Germinal center (tissue), 1 donor: ENCODE results near the gene TCL1A.

Experiments used
- DNase-seq: peaks from one replicate; pipeline ENCODE4 v3.0.0; 2012; ENCODE audit warnings: mixed read lengths, low spot score

The TCL1A gene

GRCh38 chr14:95677179-95677835 lies 36.6 kb downstream of the TCL1A start:
- DNase-seq, result no peak

- DNase-seq, result no peak
These were observed 38.4 kb downstream of the TCL1A start for GRCh38 chr14:95675486-95675885.

GRCh38 chr14:95674613-95675012 lies 39.3 kb downstream of the TCL1A start:
- DNase-seq, result no peak

GRCh38 chr14:95668235-95668772 lies 45.6 kb downstream of the TCL1A start:
- no peak for DNase-seq

GRCh38 chr14:95667249-95667693 lies 46.7 kb downstream of the TCL1A start:
- DNase-seq, result peak; percentile 71

- no peak for DNase-seq
These were observed 47.5 kb downstream of the TCL1A start for GRCh38 chr14:95666450-95666849.

- DNase-seq, result peak; percentile 66
These were observed 48.4 kb downstream of the TCL1A start for GRCh38 chr14:95665530-95665929.

GRCh38 chr14:95664546-95664945 lies 49.4 kb downstream of the TCL1A start:
- peak; percentile 74 for DNase-seq

- DNase-seq, result peak; percentile 47
These were observed 49.9 kb downstream of the TCL1A start for GRCh38 chr14:95664066-95664465.

GRCh38 chr14:95663226-95663797 lies 50.6 kb downstream of the TCL1A start:
- no peak for DNase-seq

GRCh38 chr14:95662376-95663186 lies 51.3 kb downstream of the TCL1A start:
- no peak for DNase-seq

- no peak for DNase-seq
These were observed 53.0 kb downstream of the TCL1A start for GRCh38 chr14:95660651-95661515.

- no peak for DNase-seq
These were observed 53.9 kb downstream of the TCL1A start for GRCh38 chr14:95659990-95660385.
